H9 (cell line): ENCODE results near the gene MAPK8. TPM values are rescaled to one million over a fixed set of nuclear protein-coding genes. Genes with fewer than 3 reads are reported as not detected.

ENCODE experiments used
- DNase-seq: peaks from one replicate; pipeline ENCODE4 v3.0.0-alpha.2; 2017
- H2AFZ ChIP-seq: one replicate; pipeline ENCODE4 v1.6.1; 2013; ENCODE audit warnings: mild to moderate bottlenecking, low read length, control low read depth, moderate library complexity
- H2AK5ac ChIP-seq: 2 replicates; pipeline ENCODE4 v1.6.1; 2013; ENCODE audit warnings: low read length, control low read depth, mixed read lengths; ENCODE audit not compliant: insufficient read length
- H2BK120ac ChIP-seq: one replicate; pipeline ENCODE4 v1.6.1; 2013; ENCODE audit warnings: low read depth, mild to moderate bottlenecking, low read length, control low read depth, inconsistent platforms; ENCODE audit not compliant: poor library complexity, severe bottlenecking
- H2BK12ac ChIP-seq: 2 replicates; pipeline ENCODE4 v1.6.1; 2013; ENCODE audit warnings: low read length, control low read depth, mixed read lengths, low read depth; ENCODE audit not compliant: insufficient read length
- H2BK15ac ChIP-seq: 2 replicates; pipeline ENCODE4 v1.6.1; 2013; ENCODE audit warnings: low read depth, low read length, control low read depth
- H2BK20ac ChIP-seq: one replicate; pipeline ENCODE4 v1.6.1; 2013; ENCODE audit warnings: low read depth, mild to moderate bottlenecking, low read length, control low read depth, inconsistent platforms; ENCODE audit not compliant: poor library complexity, severe bottlenecking
- H2BK5ac ChIP-seq: 2 replicates; pipeline ENCODE4 v1.6.1; 2013; ENCODE audit warnings: low read length, control low read depth, mixed read lengths; ENCODE audit not compliant: insufficient read length
- H3K14ac ChIP-seq: 2 replicates; pipeline ENCODE4 v1.6.1; 2013; ENCODE audit warnings: low read length, control low read depth; ENCODE audit not compliant: insufficient read depth
- H3K18ac ChIP-seq: 2 replicates; pipeline ENCODE4 v1.6.1; 2013; ENCODE audit warnings: low read depth, mild to moderate bottlenecking, mixed read lengths, low read length, control low read depth; ENCODE audit not compliant: insufficient read length
- H3K23ac ChIP-seq: 2 replicates; pipeline ENCODE4 v1.6.1; 2013; ENCODE audit warnings: low read length, control low read depth, mixed read lengths, low read depth; ENCODE audit not compliant: insufficient read length
- H3K23me2 ChIP-seq: 2 replicates; pipeline ENCODE4 v1.6.1; 2013; ENCODE audit warnings: low read depth, mild to moderate bottlenecking, mixed read lengths, low read length, control low read depth; ENCODE audit not compliant: insufficient read length, poor library complexity, severe bottlenecking
- H3K27ac ChIP-seq: 2 replicates; pipeline ENCODE4 v1.5.1; 2013; ENCODE audit warnings: low read length, control low read depth, mixed read lengths, low read depth; ENCODE audit not compliant: insufficient read length
- H3K27me3 ChIP-seq: 2 replicates; pipeline ENCODE4 v1.6.1; 2013; ENCODE audit warnings: low read length, control low read depth, inconsistent platforms; ENCODE audit not compliant: insufficient read depth
- H3K4ac ChIP-seq: 2 replicates; pipeline ENCODE4 v1.6.1; 2013; ENCODE audit warnings: low read depth, mild to moderate bottlenecking, control low read depth, inconsistent platforms, low read length, moderate library complexity
- H3K4me1 ChIP-seq: 2 replicates; pipeline ENCODE4 v1.6.1; 2013; ENCODE audit warnings: low read length, control low read depth, inconsistent platforms; ENCODE audit not compliant: insufficient read depth
- H3K4me2 ChIP-seq: 2 replicates; pipeline ENCODE4 v1.6.1; 2013; ENCODE audit warnings: low read length, control low read depth, mixed read lengths; ENCODE audit not compliant: insufficient read length, insufficient read depth
- H3K56ac ChIP-seq: 2 replicates; pipeline ENCODE4 v1.6.1; 2013; ENCODE audit warnings: low read depth, mild to moderate bottlenecking, mixed read lengths, low read length, control low read depth; ENCODE audit not compliant: insufficient read length
- H3K79me1 ChIP-seq: 2 replicates; pipeline ENCODE4 v1.6.1; 2013; ENCODE audit warnings: low read depth, mild to moderate bottlenecking, moderate library complexity, low read length, control low read depth, inconsistent platforms; ENCODE audit not compliant: insufficient read depth, poor library complexity, severe bottlenecking
- H3K79me2 ChIP-seq: 2 replicates; pipeline ENCODE4 v1.6.1; 2013; ENCODE audit warnings: low read length, control low read depth, inconsistent platforms; ENCODE audit not compliant: insufficient read depth
- H3K9ac ChIP-seq: 2 replicates; pipeline ENCODE4 v1.6.1; 2013; ENCODE audit warnings: low read length, control low read depth, mixed read lengths; ENCODE audit not compliant: insufficient read length; ENCODE audit errors: extremely low read depth
- H3K9me3 ChIP-seq: one replicate; pipeline ENCODE4 v1.6.1; 2013; ENCODE audit warnings: low read depth, low read length, inconsistent platforms; ENCODE audit not compliant: control insufficient read depth
- H3T11ph ChIP-seq: one replicate; pipeline ENCODE4 v1.6.1; 2013; ENCODE audit warnings: mild to moderate bottlenecking, low read length, control low read depth, inconsistent platforms
- H4K20me1 ChIP-seq: one replicate; pipeline ENCODE4 v1.6.1; 2013; ENCODE audit not compliant: control insufficient read depth, insufficient read length, insufficient read depth
- H4K5ac ChIP-seq: 2 replicates; pipeline ENCODE4 v1.6.1; 2013; ENCODE audit warnings: low read depth, mild to moderate bottlenecking, mixed read lengths, low read length, control low read depth; ENCODE audit not compliant: insufficient read length
- H4K8ac ChIP-seq: replicated peaks from 2 replicates; pipeline ENCODE4 v1.6.1; 2013; ENCODE audit warnings: low read length, control low read depth, mixed read lengths, low read depth; ENCODE audit not compliant: insufficient read length
- H4K91ac ChIP-seq: 2 replicates; pipeline ENCODE4 v1.6.1; 2013; ENCODE audit warnings: low read depth, mild to moderate bottlenecking, moderate library complexity, mixed read lengths, low read length, control low read depth; ENCODE audit not compliant: insufficient read length
- H3K27ac Mint-ChIP-seq, 3 experiments: 2 replicates in 2 of 3; 3 replicates in 1 of 3; pipeline ENCODE4 v1.8.0; 2020 to 2021; ENCODE audit warnings: mixed read lengths in 3 of 3, mild to moderate bottlenecking in 1 of 3, moderate library complexity in 1 of 3
- H3K27me3 Mint-ChIP-seq: 2 replicates; pipeline ENCODE4 v1.8.0; 2021; ENCODE audit warnings: low read depth, mild to moderate bottlenecking, moderate library complexity, mixed read lengths
- H3K36me3 Mint-ChIP-seq, 3 experiments: 2 replicates in 2 of 3; 3 replicates in 1 of 3; pipeline ENCODE4 v1.8.0; 2020 to 2021; ENCODE audit warnings: low read depth in 3 of 3, mixed read lengths in 3 of 3; ENCODE audit not compliant: insufficient read depth in 1 of 3
- H3K4me1 Mint-ChIP-seq, 2 experiments: 2 replicates each; pipeline ENCODE4 v1.8.0; 2020; ENCODE audit warnings: mixed read lengths in 2 of 2
- H3K4me3 Mint-ChIP-seq, 2 experiments: 2 replicates in 1 of 2; 3 replicates in 1 of 2; pipeline ENCODE4 v1.8.0; 2020 to 2021; ENCODE audit warnings: mild to moderate bottlenecking in 2 of 2, mixed read lengths in 2 of 2, moderate library complexity in 1 of 2
- H3K9me3 Mint-ChIP-seq, 2 experiments: 2 replicates in 1 of 2; 3 replicates in 1 of 2; pipeline ENCODE4 v1.8.0; 2020; ENCODE audit warnings: mild to moderate bottlenecking in 2 of 2, mixed read lengths in 2 of 2, moderate library complexity in 1 of 2
- WGBS: extraction: QIAGEN DNeasy Blood & Tissue Kit; methylation state at CpG from one replicate; pipeline ENCODE4 v1.1.7; 2013; ENCODE audit warnings: missing lambda C conversion rate, low lambda C conversion rate, mixed read lengths; ENCODE audit not compliant: insufficient read length; ENCODE audit errors: extremely low coverage; 5-methylcytosine and 5-hydroxymethylcytosine counted together
- total RNA-seq: library from RNA; stranded (reverse); gene quantifications from 2 replicates; pipeline ENCODE4 v1.2.1, GENCODE V29; 2021
- TF ChIP-seq, protein P1 (sequence below): fragments of 200-600 bp; sonication (generic); conservative IDR thresholded peaks from 3 replicates; pipeline ENCODE4 v1.8.0; 2021; ENCODE audit warnings: antibody characterized with exemption, mild to moderate bottlenecking

MAPK8 gene
- total RNA-seq, 1 experiment from 2014 or later, result 52.0 TPM

DNA sequence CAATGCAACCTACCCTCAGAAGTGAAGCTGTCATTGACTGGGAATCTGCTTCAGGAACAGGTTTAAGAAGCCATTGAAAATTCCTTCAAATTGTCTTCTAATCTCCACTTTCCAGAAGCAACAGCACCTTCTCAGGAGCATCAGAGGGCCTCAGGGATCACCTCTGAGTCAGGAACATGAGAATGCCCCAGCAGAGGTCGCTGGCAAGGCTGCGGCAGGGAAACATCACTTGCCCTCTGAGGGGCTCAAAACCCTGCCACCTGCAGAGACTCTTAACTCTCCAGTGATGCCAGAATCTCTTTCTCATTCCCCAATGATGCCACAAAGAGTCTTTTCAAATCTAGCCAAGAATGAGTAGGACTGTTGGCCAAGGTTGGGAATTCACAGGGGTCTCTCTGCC, 5.9 kb upstream of the MAPK8 start:
- DNase-seq, result no peak
- WGBS, result no CpG with 5 or more reads among the region's 2 CpGs
- Histone ChIP-seq H4K91ac (no peak overlapping the region), H3K14ac (no peak overlapping the region), H2BK15ac (no peak overlapping the region), H2AFZ (no peak overlapping the region), H3K23ac (no peak overlapping the region), H3K4me1 (no peaks in the 10 kb centered on the region), H4K5ac (no peak overlapping the region), H2AK5ac (no peak overlapping the region), H3K79me1 (no peaks in the 10 kb centered on the region), H4K8ac (no peak overlapping the region), H3K27me3 (no peaks in the 10 kb centered on the region), H4K20me1 (no peaks in the 10 kb centered on the region), H3K56ac (no peak overlapping the region), H2BK20ac (no peak overlapping the region), H3K4ac (no peak overlapping the region), H3K9ac (no peak overlapping the region), H3K4me2 (no peak overlapping the region), H3K27ac (no peak overlapping the region), H3K23me2 (no peaks in the 10 kb centered on the region), H2BK120ac (no peak overlapping the region), H3K79me2 (no peaks in the 10 kb centered on the region), H3K9me3 (no peaks in the 10 kb centered on the region), H3T11ph (no peak overlapping the region), H3K18ac (no peak overlapping the region), H2BK12ac (no peak overlapping the region), H2BK5ac (no peak overlapping the region)
- Mint-ChIP-seq H3K36me3 (no peaks in the 10 kb centered on the region; a peak in 1 of 7 replicates), H3K4me1 (peaks cover 6 to 16% of the 10 kb centered on the region in 2 experiments), H3K27me3 (peaks cover 25% of the 10 kb centered on the region), H3K4me3 (no peak overlapping the region), H3K27ac (no peak overlapping the region), H3K9me3 (no peaks in the 10 kb centered on the region; a peak in 1 of 5 replicates)
- TF ChIP-seq, protein P1, sequence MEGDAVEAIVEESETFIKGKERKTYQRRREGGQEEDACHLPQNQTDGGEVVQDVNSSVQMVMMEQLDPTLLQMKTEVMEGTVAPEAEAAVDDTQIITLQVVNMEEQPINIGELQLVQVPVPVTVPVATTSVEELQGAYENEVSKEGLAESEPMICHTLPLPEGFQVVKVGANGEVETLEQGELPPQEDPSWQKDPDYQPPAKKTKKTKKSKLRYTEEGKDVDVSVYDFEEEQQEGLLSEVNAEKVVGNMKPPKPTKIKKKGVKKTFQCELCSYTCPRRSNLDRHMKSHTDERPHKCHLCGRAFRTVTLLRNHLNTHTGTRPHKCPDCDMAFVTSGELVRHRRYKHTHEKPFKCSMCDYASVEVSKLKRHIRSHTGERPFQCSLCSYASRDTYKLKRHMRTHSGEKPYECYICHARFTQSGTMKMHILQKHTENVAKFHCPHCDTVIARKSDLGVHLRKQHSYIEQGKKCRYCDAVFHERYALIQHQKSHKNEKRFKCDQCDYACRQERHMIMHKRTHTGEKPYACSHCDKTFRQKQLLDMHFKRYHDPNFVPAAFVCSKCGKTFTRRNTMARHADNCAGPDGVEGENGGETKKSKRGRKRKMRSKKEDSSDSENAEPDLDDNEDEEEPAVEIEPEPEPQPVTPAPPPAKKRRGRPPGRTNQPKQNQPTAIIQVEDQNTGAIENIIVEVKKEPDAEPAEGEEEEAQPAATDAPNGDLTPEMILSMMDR, result peak; percentile 37; the same call in 2 of the 3 replicates
